NCI-H748 treated with DMSO at 0.1 percent for 48 hours (cell line): Measurements from ENCODE around the gene CHST2.
"Not testable (repeated sequence)": the region's sequence is repeated elsewhere in the genome, so short reads cannot be mapped to it uniquely, and the experiment has no call there.

Experiments used
- DNase-seq: peaks from one replicate; lab custom pipeline; 2025; lab: John Stamatoyannopoulos, UW

Gene CHST2

DNA sequence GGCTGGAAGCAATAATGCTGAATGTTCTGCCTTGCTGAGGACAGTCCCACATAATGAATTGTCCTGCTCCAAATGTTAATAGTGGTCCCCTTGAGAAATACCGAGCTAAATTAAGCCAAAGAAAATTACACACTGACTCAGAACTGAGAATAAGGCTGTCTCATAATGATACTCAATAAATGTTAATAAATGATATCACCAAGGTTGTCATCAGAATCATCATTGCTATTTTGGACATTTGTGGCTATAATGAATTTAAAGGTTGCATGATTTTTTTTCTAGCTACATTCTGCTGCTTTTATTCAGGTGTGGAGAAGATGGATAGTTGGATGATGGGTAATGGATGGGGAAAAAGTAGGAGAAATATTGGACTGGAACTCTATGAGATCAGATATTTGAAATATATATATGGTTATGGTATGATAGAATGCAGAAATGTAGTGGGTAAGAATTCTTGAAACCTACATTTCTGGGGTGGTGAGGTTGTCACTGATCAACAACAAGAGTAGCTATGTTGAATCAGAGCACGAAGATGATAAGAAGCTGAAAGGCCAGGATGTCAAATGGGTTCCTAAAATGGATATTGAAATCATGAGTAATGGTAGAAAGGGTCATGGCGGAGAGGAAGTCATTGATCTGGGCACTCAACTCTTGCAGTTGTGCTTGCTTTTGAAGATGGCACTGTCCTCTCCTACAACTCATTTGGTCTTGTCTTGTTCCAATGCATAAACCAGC, 12.8 kb downstream of the CHST2 start:
- no peak for DNase-seq

DNA sequence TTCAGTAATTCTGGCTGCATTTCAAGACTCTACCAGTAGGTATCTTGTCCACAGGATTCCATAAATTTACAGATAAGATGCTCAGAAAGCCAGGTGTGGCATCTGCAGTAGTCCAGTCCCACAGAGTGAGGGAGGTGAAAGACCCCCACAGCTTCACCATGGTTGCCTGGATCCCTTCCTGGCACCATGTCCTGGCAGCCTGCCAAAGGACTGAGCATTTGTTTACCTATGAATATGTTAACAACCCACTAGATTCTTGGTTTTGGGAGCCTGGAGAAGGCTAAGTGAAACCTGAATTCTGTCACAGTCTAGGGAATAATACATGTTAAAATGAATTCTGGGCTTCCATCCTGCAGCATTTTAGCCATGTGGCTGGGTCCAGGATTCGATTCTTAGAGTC, 14.9 kb downstream of the CHST2 start:
- DNase-seq = peak; percentile 65

DNA sequence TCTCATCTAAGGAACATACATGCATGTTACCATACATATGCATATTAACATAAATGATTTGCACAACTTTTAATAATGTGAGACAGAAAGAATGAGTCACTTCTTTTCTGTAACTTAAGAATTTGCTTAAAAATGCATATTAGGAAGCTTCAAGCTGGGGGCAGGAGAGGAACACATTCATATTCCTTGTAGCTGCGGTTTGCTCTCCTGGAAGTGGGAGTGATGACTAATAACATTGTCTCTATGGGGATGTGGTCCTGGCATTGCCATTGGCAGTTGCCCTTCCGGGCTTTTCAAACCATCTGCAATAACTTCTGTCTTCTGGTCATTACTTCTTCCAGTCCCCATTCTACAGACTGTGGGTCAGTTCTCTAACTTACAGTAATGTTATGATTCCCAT, 15.6 kb downstream of the CHST2 start:
- DNase-seq = no peak

DNA sequence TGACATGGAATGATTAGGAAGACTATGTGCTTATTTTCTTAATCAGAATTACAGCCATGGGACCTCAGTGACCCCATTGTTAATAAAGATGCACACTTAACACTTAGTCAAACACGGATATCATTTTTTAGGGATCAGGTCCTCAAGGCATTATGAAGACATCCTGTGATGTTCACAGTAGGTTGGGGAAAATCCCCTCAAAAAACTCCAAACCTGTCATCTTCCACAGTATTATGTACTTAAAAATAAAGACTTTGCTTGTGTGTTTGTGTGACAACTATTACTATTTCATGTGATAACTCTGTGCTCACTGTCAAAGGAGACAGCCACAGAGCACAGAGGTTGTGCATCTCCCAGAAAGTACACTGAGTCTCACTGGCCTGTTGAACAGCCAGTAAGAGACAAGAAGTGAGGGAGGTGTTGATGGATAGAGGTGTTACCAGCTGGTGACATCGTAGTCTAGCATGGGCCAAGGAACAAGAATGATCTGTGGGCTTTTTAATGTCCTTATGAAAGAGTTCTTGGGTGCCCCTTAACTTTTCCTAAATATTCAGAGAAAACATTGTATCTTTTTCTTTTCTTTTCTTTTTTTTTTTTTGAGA, 18.0 kb downstream of the CHST2 start:
- no peak for DNase-seq

DNA sequence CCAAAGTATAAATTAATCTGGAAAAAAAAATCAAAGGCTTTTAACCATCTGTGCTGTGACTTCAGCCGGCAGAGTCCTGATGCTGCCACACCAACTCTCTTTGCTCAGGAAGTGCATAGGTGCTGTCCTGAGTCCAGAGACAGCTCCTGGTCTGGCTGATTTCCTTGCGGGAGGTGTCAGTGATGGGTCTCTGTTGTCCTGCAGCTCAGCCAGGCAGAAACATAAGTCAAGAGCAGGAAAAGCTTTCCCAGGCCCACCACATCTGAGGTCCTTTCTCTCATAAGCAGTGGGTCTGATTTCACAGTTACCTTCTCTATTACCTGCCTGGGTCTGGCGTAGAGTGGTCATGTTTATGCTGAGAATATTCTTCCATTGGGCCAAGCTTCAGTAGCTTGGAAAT, 19.4 kb downstream of the CHST2 start:
- no peak for DNase-seq

DNA sequence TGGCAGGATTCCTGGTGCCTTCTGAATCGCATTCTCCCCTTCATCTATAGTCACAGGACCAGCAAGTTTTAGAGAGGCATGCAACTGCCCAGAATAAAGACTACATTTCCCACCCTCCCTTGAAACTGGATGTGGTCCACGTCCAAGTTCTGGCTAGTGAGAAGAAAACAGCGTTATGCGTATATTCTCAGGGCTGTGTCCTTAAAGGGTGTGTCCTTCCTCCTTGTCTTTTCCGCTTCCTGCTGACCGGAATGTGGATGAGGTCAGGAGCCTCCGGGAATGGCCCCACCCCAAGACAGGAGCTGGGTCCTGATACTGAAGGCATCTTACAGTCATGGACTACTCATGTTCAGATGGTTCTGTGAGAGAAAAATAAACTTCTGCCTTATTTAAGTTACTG, 20.2 kb downstream of the CHST2 start:
- DNase-seq = no peak

DNA sequence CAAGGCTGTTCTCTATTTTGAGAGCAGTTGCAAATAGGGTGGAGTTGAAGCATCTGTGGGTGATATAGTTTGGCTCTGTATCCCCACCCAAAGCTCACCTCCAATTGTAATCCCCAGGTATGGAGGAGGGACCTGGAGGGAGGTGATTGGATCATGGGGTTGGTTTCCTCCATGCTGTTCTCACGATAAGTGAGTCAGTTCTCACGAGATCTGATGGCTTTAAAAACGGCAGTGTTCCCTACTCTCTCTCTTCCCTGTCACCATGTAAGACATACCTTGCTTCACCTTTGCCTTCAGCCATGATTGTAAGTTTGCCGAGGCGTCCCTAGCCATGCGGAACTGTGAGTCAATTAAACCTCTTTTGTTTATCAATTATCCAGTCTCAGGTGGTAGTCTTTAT, 21.0 kb downstream of the CHST2 start:
- DNase-seq = no peak

DNA sequence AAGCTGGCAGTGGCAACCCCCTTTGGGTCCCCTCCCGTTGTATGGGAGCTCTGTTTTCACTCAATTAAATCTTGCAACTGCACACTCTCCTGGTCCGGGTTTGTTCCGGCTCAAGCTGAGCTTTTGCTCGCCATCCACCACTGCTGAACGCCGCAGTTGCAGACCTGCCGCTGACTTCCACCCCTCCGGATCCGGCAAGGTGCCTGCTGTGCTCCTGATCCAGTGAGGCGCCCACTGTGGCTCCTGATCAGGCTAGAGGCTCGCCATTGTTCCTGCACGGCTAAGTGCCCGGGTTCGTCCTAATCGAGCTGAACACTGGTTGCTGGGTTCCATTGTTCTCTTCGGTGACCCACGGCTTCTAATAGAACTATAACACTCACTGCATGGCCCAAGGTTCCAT, 22.8 kb downstream of the CHST2 start:
- DNase-seq = no peak

DNA sequence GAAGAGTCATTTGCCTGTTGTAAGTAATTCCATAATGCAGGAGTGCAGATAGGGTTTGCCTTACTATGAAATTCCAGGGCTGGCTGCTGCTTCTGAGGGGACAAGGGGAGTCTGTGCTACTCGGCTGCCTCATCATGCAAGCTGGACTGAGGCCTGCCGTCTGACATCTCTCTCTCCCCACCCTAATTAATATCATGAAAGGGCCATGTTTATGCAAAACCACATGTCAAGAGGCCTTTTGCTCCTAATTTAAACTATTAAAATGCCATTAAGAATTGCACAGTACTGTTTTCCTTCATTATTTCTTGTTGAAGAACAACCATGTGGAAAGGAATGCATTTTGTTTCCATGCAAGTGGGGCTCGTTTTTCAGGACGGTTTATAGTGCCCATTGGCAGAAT, 26.3 kb downstream of the CHST2 start:
- DNase-seq = no peak

DNA sequence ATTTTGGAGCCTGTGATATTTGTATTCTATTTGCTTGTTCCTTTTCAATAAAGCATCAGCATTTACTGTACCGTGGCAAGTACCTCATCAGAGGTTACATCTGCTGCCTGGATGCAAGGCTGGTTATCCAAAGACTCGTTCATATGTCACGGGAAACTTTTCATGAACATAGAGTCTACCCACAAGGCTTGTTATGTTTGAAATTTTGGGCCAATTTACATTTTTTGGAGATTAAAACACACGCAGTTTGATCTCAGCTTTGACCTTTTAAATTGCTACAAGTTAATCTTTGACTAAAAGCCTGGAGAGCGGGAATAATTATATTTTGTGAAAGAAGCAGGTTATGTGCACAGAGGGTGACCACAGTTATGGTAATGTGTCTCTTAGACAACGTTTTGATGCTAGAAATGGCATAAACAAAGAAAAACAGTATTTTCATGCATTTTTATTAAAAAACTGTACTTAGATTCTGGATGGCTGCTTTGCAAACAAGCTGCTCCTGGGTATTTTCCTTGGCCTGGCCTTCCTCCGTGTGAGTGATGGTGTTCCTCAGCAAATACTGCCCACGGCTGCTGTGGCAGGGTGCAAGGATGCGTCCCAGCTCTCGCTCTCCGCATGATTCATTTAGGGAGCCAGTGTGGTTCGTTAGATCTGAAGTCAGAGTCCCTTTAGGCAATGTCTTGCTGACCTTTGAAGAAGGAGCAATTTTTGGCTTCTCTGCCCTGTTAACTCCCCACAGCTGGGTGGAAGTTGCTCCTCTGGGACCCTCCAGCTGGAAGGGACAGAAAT, 27.1 kb downstream of the CHST2 start:
- no peak for DNase-seq

DNA sequence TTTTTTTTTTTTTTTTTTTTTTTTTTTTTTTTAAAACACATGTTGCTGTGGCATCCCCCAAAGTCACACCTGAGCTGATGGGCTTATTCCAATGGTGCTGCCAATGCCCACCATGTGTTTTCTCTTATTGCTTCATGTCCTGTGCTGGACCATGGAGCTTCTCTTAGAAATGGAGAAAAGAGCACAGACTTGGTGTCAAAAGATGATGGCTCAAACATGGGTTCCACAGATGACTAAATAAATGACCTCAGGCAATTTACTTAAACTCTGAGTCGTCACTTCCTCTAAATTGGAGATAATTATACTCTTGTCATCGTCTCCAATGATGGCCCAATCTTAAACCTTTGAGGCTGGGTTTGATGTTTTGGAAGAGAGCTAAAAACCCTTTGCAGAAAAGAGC, 28.1 kb downstream of the CHST2 start:
- DNase-seq = no peak

DNA sequence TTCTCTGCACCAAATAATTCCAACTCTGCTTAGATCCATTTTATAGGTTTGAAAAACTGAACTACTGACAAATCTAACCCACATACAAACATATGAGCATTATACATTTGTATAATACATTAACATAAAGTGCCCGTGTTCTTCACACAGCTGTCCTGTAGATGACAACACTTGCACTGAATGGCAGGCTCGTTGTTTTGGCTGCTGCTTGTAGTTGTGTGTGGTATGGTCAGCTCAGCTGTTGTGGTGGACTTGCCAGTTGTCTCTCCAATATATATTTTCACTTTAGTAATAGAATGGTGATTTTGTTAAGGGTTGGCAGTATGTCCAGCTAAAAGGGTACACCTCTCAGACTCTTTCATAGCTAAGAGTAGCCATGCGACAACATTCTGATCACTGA, 30.5 kb downstream of the CHST2 start:
- no peak for DNase-seq

DNA sequence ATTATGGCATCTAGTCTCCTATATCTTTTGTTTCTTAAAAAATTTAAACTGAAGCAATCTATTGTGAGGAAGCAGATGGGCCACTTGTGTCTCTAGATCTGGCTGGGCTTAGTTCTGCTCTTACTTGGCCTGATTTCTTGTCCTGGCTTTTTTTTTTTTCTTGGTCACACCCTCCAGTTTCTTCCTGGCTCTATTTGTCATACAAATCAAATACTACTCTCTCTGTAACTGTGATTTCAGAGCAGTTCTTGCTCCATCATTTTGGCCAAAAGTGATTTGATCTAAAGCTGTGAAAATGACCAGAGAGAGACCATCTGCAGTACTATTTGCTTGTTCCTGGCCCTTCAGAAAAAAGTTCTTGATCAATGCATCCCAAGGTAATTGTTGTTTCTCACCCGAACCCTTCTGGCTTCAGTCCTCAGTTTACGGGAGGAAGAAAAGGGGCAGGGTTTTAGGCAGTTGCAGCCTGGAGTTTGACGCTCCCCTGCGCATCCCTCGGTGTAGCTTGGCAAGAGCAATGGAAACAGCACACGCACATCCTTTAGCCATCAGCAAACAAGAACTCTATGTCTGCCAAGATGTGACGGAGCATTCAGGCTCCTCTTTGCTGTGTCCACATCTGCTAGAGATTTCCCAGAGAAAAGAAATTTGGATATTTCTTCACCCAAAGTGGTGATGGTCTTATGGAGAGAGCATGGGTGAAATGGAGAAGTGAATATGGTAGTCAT, 31.6 kb downstream of the CHST2 start:
- no peak for DNase-seq

DNA sequence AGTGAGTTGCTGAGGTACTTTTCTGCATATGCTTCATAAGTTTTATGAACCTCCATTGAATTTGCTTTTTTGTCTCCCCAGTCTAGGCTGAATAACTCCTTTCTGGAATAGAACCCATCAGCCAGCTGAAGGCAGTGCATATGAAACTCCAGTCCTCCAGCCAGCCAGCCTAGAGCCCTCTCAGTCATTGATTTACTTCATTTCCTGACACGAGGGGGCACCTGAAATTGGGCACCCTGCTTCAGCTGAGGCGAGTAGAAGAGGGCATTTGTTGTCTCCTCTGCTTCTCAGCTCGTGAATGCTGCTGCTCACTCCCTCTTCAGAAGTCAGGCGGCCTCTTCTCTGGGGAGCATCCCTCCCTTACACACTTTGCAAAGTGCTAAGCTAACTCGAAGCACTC, 32.5 kb downstream of the CHST2 start:
- no peak for DNase-seq

DNA sequence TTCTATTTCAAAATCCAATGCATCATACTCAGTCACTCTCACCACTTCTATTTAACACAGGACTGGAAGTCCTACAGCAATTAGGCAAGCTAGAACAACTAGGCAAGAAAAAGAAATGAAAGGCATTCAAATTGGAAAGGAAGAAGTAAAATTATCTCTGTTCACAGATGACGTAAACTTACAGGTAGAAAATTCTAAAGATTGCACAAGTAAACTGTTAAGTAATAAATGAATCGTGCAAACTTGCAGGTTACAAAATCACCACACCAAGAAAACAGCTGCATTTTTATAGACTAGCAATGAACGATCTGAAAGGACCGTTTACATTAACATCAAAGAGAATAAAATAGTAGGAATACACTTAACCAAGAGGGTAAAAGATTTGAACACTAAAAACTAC, 36.2 kb downstream of the CHST2 start:
- no peak for DNase-seq

DNA sequence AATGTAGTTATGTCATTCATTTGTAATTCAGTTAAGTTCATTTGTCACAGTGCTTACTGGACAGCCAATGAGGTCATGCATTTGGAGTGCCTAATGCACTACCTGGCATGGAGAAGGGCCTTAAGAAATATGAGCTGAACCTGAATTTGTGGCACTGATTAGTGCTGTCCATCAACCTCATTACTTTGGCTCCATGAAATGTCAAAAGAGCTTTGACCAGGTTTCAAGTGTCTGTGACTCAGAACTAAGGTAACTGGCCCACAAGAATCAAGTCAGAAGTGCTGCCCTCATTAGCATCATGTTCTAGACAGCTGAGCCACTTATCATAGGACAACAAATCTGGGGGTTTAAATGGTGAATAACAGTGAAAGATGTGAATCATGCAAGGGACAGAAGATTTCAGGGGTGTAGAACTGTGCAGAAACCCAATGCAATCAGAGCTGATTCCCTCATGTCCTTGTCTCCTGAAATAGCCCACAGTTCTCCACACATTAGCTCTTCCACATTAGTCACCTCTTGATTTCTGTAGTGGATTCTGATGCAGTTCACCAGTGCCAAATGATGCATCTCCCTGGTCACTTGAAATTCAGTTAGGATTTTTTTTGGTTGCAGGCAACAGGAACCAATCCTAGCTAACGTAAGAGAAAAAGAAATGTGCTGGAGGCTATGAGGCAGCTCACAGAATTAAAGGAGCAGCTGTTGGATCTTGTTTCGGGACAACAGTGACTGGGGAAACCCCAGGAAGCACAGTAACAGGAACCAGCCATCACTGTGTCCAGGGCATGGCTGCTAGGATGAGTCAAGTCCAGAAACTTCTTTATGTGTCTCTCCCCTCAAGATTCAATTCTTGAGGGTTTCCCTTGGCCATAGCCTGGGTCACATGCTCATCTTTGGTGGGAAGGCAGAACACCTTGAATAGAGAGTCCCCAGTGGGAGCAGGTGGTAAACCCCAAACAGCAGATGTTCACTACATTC, 38.7 kb downstream of the CHST2 start:
- no peak for DNase-seq

DNA sequence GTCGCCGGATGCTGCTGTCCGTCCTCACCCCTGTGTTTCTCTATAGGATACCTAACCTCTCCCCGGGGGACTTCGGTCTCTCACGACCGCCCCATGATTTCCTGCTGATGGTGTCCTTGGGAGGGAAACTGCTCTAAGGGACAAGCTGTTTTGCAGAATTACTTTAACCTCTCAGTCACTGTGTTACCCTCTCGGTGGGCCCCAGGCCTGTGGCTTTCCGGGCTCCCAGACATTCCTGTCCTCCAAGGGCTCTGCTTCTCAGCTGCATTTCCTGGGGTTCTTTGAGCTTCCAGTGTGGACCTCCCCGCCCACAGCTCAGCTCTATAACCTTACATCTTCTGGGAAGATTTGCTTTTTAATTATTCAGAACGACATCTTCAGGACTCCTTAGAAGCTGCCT, 40.9 kb downstream of the CHST2 start:
- no peak for DNase-seq

DNA sequence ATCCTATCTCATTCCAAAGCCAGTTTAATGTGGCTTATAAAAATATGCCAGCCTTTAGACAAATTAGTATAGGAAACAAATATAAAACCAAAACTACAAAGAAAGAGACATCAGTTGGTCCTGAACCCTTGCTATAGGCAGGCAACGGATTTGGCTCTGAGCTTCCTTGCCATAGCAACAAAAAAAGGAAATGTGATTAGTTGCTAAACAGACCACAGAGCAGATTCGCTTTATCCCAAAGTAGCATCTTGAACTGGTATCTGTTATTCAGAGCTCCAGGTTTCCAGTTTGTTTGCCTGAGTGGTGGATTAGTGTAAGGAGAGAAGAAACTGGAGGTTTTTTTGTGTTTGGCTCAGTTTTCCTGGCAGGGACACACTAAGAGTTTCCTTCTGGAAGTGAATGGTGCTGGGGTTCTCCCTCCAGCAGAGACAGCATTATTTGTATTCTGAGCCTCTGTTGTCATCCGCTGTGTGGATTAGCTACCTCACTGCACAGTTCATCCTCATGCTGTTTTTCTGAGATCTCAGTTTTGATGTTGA, 44.1 kb downstream of the CHST2 start:
- DNase-seq = no peak

DNA sequence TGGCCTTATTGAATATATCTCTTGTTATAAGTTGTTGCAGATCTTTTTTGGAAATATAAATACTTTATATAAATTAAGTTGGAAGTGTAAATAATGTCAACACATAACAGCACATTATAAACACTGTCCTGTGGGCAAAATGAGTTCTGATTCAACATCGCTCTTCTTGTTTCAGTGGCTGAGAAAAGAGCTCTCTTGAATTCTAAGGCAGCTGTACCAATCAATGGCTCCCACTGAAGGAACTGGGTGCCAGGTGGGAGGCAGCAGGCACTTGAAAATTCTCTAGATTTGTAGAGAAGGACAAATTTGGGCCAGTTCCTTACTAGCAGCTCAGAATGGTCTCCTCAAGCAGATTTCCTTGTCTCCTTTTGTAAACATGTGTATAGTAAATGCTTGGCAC, 45.6 kb downstream of the CHST2 start:
- DNase-seq = no peak

DNA sequence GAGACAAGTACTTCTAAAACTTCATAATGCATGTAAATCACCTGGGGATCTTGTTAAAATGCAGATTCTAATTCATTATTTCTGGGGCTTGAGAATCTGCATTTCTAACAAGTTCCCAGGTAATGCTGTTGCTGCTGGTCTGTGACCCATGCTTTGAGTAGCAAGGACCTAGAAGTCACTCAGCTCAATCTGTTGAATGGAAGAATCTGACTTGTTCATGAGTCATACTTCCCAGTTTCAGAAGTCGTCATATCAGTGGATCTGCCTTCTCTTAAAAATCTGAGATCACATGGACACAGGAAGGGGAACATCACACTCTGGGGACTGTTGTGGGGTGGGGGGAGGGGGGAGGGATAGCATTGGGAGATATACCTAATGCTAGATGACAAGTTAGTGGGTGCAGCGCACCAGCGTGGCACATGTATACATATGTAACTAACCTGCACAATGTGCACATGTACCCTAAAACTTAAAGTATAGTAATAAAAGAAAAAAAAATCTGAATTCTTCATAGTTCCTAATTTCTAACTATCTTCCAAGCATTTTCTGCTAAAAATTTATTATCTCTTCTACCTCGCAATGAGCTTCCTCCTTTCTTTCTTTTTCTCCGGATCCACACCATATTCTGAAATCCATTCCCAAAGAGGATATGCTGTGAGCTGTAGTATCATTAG, 46.2 kb downstream of the CHST2 start:
- not testable (repeated sequence) for DNase-seq

DNA sequence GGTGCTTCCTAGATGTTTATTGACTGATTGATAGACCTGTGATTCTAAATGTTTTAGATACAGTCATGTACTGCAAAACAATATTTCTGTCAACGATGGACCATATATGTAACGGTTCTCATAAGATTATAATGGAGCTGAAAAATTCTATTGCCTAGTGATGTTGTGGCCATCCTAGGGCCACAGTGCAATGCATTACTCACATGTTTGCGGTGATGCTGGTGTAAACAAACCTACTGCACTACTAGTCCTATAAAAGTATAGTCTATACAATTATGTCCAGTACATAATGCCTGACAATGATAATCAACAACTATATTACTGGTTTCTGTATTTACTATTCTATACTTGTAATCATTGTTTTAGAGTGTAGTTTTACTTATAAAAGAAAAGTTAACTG, 46.8 kb downstream of the CHST2 start:
- DNase-seq = no peak
